Stomach (tissue), 4 donors: ENCODE measurements around the gene COA5.

Source experiments
- EP300 ChIP-seq: sonication (generic); formaldehyde crosslinking; IDR thresholded peaks from one replicate; pipeline ENCODE4 v1.6.1; 2017; ENCODE audit warnings: antibody characterized with exemption
- POLR2A ChIP-seq, 4 donors: fragments of 450-650 bp; IDR thresholded peaks; one replicate each; pipeline ENCODE4 v1.6.1; 2016; ENCODE audit warnings: antibody characterized with exemption in 4 of 4, control low read depth in 2 of 4, mild to moderate bottlenecking in 1 of 4, moderate library complexity in 1 of 4
- TF ChIP-seq, protein P1 (sequence below), 7 experiments: fragments of 450-650 bp in 4 of 7; fragments of 200-600 bp in 3 of 7; sonication (generic) in 3 of 7; IDR thresholded peaks; one replicate each; pipeline ENCODE4 v1.5.1; 2016 to 2019; ENCODE audit warnings: antibody characterized with exemption in 7 of 7, control low read depth in 2 of 7, mild to moderate bottlenecking in 1 of 7

DNA sequence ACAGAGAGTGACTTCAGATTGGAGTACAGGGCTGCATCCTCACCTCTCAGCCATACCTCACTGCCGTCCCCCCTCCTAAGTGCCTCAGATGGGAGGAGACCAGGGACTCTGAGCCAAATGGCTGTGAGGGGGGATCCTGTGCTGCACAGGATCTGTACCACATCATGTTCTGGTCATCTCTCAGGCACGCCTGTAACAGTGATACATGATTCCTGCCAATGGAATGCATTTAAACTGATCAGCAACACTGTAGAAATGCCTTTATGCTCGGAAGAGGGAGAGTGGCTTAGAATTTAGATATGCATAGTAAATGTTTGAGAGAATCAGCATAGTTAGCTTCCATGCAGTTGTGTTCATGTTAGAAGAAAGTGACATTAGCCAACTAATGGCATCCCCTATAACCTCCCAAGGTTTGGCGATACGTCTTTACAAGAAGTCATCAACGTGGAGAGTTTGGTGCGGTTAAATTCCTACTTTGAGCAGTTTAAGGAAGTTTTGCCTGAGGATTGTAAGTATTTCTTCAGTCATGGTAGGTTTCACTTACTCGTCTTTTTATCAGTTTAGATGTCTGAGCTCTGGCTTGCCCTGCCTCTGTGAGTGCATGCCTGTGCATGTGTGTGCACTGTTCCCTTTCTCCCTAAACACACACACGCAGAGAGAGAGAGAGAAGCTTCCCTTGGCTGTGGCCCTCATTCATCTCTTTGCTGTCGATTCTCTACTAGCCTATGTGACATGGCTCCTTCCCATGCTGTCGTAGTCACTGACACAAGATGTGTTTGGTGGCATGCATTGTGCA, 40.0 kb downstream of the COA5 start:
- TF ChIP-seq, protein P1, sequence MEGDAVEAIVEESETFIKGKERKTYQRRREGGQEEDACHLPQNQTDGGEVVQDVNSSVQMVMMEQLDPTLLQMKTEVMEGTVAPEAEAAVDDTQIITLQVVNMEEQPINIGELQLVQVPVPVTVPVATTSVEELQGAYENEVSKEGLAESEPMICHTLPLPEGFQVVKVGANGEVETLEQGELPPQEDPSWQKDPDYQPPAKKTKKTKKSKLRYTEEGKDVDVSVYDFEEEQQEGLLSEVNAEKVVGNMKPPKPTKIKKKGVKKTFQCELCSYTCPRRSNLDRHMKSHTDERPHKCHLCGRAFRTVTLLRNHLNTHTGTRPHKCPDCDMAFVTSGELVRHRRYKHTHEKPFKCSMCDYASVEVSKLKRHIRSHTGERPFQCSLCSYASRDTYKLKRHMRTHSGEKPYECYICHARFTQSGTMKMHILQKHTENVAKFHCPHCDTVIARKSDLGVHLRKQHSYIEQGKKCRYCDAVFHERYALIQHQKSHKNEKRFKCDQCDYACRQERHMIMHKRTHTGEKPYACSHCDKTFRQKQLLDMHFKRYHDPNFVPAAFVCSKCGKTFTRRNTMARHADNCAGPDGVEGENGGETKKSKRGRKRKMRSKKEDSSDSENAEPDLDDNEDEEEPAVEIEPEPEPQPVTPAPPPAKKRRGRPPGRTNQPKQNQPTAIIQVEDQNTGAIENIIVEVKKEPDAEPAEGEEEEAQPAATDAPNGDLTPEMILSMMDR (IDR thresholded peaks at IDR 0.05), result no peak
- TF ChIP-seq POLR2A (IDR thresholded peaks at IDR 0.05) (no peak), EP300 (no peak)
